SK-N-SH (cell line): ENCODE data around the gene RPL9. TPM values are rescaled to one million over a fixed set of nuclear protein-coding genes. Genes with fewer than 3 reads are reported as not detected.
"Not testable (repeated sequence)": the region's sequence is repeated elsewhere in the genome, so short reads cannot be mapped to it uniquely, and the experiment has no call there.

Source experiments
- CTCF ChIA-PET: fragments of 300-600, 350-600 bp; formaldehyde crosslinking; extraction: SDS; loops from one replicate; lab custom pipeline; 2021; lab: Yijun Ruan, JAX
- POLR2A ChIA-PET: fragments of 350-600 bp; sonication (Branson Sonifier 250); formaldehyde crosslinking; extraction: SDS; loops from one replicate; lab custom pipeline; 2020; ENCODE audit warnings: antibody characterized with exemption, inconsistent platforms; lab: Yijun Ruan, JAX
- DNase-seq: peaks from one replicate; pipeline ENCODE4 v3.0.0; 2012
- H2AFZ ChIP-seq: fragments of 200-600 bp; sonication (generic); 2 replicates; pipeline ENCODE4 v1.8.1; 2016; ENCODE audit warnings: antibody characterized with exemption, mild to moderate bottlenecking, low read depth
- H3F3A ChIP-seq: fragments of 200-600 bp; sonication (generic); replicated peaks from 2 replicates; pipeline ENCODE3; 2016; ENCODE audit warnings: antibody characterized with exemption, mild to moderate bottlenecking; ENCODE audit not compliant: insufficient read depth
- H3K27ac ChIP-seq, 2 experiments: fragments of 200-500 bp in 1 of 2; fragments of 200-600 bp in 1 of 2; sonication (Bioruptor generic) in 1 of 2; sonication (generic), shearing (Covaris generic) in 1 of 2; 2 replicates each; pipeline versions ENCODE4 v1.5.1 to v1.6.1; 2014 to 2016; ENCODE audit warnings: low read depth in 2 of 2, inconsistent platforms in 1 of 2, low read length in 1 of 2, mild to moderate bottlenecking in 1 of 2, mixed read lengths in 1 of 2
- H3K27me3 ChIP-seq: fragments of 200-600 bp; sonication (generic), shearing (Covaris generic); 2 replicates; pipeline ENCODE4 v1.6.1; 2016; ENCODE audit warnings: mixed run types; ENCODE audit not compliant: insufficient read depth
- H3K36me3 ChIP-seq, 2 experiments: fragments of 200-500 bp in 1 of 2; fragments of 200-600 bp in 1 of 2; sonication (Bioruptor generic) in 1 of 2; sonication (generic) in 1 of 2; replicated peaks in 1 of 2; 2 replicates each; pipeline versions ENCODE3 to v1.5.1; 2014 to 2016; ENCODE audit warnings: low read length in 1 of 2, mild to moderate bottlenecking in 1 of 2; ENCODE audit not compliant: insufficient read depth in 2 of 2, control insufficient read depth in 1 of 2
- H3K4me1 ChIP-seq, 2 experiments: fragments of 200-500 bp in 1 of 2; fragments of 200-600 bp in 1 of 2; sonication (Bioruptor generic) in 1 of 2; sonication (generic), shearing (Covaris generic) in 1 of 2; 2 replicates each; pipeline versions ENCODE4 v1.5.1 to v1.6.1; 2014 to 2016; ENCODE audit warnings: low read depth in 1 of 2, low read length in 1 of 2, mixed run types in 1 of 2; ENCODE audit not compliant: insufficient read depth in 2 of 2, control insufficient read depth in 1 of 2
- H3K4me2 ChIP-seq: fragments of 200-600 bp; sonication (generic), shearing (Covaris generic); 2 replicates; pipeline ENCODE4 v1.6.1; 2017; ENCODE audit warnings: mixed run types
- H3K4me3 ChIP-seq, 2 experiments: fragments of 200-500 bp in 1 of 2; fragments of 200-600 bp in 1 of 2; sonication (Bioruptor generic) in 1 of 2; sonication (generic), shearing (Covaris generic) in 1 of 2; 2 replicates each; pipeline versions ENCODE4 v1.5.1 to v1.8.1; 2014 to 2016; ENCODE audit warnings: low read depth in 2 of 2, inconsistent platforms in 1 of 2, low read length in 1 of 2, mild to moderate bottlenecking in 1 of 2, mixed read lengths in 1 of 2, moderate library complexity in 1 of 2
- H3K79me2 ChIP-seq: fragments of 200-600 bp; sonication (generic); 2 replicates; pipeline ENCODE4 v1.8.1; 2017; ENCODE audit warnings: mild to moderate bottlenecking; ENCODE audit not compliant: insufficient read depth
- H3K9ac ChIP-seq: fragments of 200-600 bp; sonication (generic); 2 replicates; pipeline ENCODE4 v1.6.1; 2017; ENCODE audit warnings: mixed run types
- H3K9me2 ChIP-seq: fragments of 200-600 bp; sonication (generic); 2 replicates; pipeline ENCODE4 v1.6.1; 2017; ENCODE audit warnings: mixed run types
- H3K9me3 ChIP-seq: fragments of 200-600 bp; sonication (generic); 2 replicates; pipeline ENCODE4 v1.6.1; 2017; ENCODE audit warnings: mixed run types, mild to moderate bottlenecking, moderate library complexity
- H4K20me1 ChIP-seq: fragments of 200-600 bp; sonication (generic); 2 replicates; pipeline ENCODE4 v1.6.1; 2017; ENCODE audit warnings: mild to moderate bottlenecking, mixed run types; ENCODE audit not compliant: insufficient read depth
- JUND ChIP-seq: IDR thresholded peaks from 2 replicates; pipeline ENCODE4 v1.4.0; 2012
- MEF2A ChIP-seq: IDR thresholded peaks from 2 replicates; pipeline ENCODE4 v1.4.0; 2012; ENCODE audit warnings: low read depth, borderline replicate concordance
- RCOR1 ChIP-seq: fragments of 150-350 bp; IDR thresholded peaks from 2 replicates; pipeline ENCODE4 v1.6.1; 2017; ENCODE audit warnings: antibody characterized with exemption, low read length
- TCF12 ChIP-seq: IDR thresholded peaks from 2 replicates; pipeline ENCODE4 v1.4.0; 2012
- WGBS: methylation state at CpG from one replicate; pipeline ENCODE4 v1.1.6; 2017; ENCODE audit warnings: low lambda C conversion rate; 5-methylcytosine and 5-hydroxymethylcytosine counted together
- polyA plus RNA-seq, 3 experiments: library from polyadenylated mRNA; depleted of rRNA; stranded (reverse); fragments of >200 nt; gene quantifications; 2 replicates each; pipeline ENCODE4 v1.2.3, GENCODE V29; 2012
- TF ChIP-seq, protein P1 (sequence below): fragments of 150-350 bp; IDR thresholded peaks from 2 replicates; pipeline ENCODE4 v1.6.1; 2017; ENCODE audit warnings: antibody characterized with exemption, low read length, low read depth, borderline replicate concordance

RPL9 gene
- polyA plus RNA-seq, 1 of the 3 experiments (the other 2 are of a cell fraction): 1,564 TPM

DNA sequence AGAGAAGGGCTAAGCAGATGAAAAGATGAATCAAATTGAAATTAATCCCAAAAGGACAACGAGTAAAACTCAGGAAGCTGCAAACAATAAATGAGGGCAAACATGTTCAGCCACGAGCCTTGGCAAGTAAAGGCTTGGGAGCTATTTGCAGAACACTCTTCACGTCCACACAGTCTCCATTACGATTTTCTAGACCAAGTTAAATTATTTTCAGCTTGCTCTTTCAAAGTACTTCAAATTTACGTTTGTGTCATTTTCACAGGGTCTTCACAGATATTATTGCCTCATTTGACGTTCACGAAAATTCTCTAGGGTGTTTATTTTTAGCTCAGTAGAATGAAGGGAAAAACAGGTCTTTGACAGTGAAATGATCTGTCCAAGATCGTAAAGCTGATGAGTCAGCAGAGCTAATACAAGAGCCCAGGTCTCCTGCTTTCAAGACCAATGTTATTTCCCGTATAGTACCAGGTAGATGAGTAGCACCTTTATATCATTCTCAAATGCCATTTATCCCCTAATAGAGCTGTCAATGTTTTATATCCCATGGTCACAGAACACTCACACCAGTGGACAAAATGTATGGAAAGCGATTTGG lies 31.1 kb downstream of the RPL9 start (continued):
- TF ChIP-seq, protein P1, sequence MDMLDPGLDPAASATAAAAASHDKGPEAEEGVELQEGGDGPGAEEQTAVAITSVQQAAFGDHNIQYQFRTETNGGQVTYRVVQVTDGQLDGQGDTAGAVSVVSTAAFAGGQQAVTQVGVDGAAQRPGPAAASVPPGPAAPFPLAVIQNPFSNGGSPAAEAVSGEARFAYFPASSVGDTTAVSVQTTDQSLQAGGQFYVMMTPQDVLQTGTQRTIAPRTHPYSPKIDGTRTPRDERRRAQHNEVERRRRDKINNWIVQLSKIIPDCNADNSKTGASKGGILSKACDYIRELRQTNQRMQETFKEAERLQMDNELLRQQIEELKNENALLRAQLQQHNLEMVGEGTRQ: no peak
- no peak for TF ChIP-seq MEF2A

DNA sequence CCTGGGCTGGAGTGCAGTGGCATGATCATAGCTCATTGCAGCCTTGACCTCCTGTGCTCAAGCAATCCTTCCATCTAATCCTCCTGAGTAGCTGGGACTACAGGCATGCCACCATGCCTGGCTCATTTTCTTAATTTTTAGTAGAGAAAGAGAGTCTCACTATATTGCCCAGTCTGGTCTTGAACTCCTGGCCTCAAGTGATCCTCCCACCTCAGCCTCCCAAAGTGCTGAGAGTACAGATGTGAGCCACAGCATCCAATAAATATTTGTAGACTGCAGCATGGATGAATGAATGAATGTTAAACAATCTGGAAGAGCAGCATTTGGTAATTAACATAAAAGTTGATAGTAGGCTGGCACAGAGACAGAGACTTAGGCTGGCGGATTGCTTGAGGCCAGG lies 32.0 kb downstream of the RPL9 start:
- no peaks in the 10 kb centered on the region for H3K9me2 ChIP-seq
- H3K79me2 ChIP-seq: no peaks in the 10 kb centered on the region
- ChIA-PET CTCF (interaction anchor here (0.6 to 1.4 kb wide), 3 partner anchors 9 to 83 kb away, joined by 3 to 5 read pairs (median 4); no protein-coding TSS in a partner anchor), POLR2A (no interaction called here)
- no peak overlapping the region for H3K4me3 ChIP-seq
- no peak overlapping the region for H3K27ac ChIP-seq
- no peaks in the 10 kb centered on the region for H3K27me3 ChIP-seq
- DNase-seq: no peak
- no peaks in the 10 kb centered on the region for H4K20me1 ChIP-seq
- H3K4me1 ChIP-seq: no peaks in the 10 kb centered on the region
- H2AFZ ChIP-seq: no peak overlapping the region
- TF ChIP-seq JUND (no peak), MEF2A (no peak)
- no peaks in the 10 kb centered on the region for H3K36me3 ChIP-seq
- no peaks in the 10 kb centered on the region for H3F3A ChIP-seq
- no peak overlapping the region for H3K4me2 ChIP-seq
- WGBS: 90% methylated on average over 1 of the region's 1 CpG
- H3K9ac ChIP-seq: no peak overlapping the region
- H3K9me3 ChIP-seq: no peaks in the 10 kb centered on the region

DNA sequence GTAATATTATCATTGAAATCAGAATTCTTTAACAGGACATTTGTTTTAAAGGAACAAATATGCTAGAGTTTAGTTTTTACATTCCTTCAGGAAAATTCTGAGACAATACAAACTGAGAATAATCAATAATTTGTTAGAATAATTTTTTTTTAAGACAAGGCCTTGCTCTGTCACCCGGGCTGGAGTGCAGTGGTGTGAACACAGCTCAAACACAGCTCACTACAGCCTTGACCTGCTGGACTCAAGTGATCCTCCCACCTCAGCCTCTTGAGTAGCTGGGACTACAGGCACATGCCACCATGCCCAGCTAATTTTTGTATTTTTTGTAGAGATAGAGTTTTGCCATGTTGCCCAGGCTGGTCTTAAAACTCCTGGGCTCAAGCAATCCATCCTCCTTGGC lies 33.4 kb downstream of the RPL9 start:
- H2AFZ ChIP-seq, H3K27me3 ChIP-seq, POLR2A ChIA-PET, H3K9ac ChIP-seq, H3K27ac ChIP-seq, H3K36me3 ChIP-seq, DNase-seq, H3K9me3 ChIP-seq, CTCF ChIA-PET, H3K79me2 ChIP-seq, H3K4me1 ChIP-seq, H3K4me2 ChIP-seq, H3F3A ChIP-seq, H3K4me3 ChIP-seq, H3K9me2 ChIP-seq, H4K20me1 ChIP-seq: not testable (repeated sequence)
- 83% methylated on average over 1 of the region's 1 CpG for WGBS

DNA sequence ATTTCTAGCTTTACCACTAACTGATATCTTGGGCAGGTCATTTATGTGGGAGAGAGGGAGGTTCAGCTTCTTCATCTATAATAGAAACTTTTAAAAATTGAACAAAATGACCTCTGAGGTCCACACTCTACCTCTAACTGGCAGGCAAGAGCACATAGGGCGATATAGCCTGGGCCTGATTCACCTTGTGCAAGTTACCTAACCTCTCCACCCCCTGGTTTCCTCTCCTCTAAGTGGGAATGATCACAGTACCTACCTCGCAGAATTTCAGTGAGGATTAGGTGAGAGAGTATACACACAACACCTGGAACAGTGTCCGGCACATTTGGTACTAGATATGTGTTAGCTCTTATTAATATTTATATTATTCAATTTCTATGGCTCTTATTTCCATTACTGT lies 36.5 kb downstream of the RPL9 start:
- Histone ChIP-seq H3K36me3 (no peaks in the 10 kb centered on the region), H3K4me1 (no peaks in the 10 kb centered on the region), H3K9me3 (no peaks in the 10 kb centered on the region), H2AFZ (no peak overlapping the region), H3K9ac (no peak overlapping the region), H3K4me3 (no peak overlapping the region), H3K9me2 (no peaks in the 10 kb centered on the region), H4K20me1 (no peaks in the 10 kb centered on the region), H3K27ac (no peak overlapping the region), H3F3A (no peaks in the 10 kb centered on the region), H3K27me3 (no peaks in the 10 kb centered on the region), H3K4me2 (no peak overlapping the region), H3K79me2 (no peaks in the 10 kb centered on the region)
- CTCF ChIA-PET: interaction anchor here (1.4 kb wide), 1 partner anchor 20 kb away, joined by 3 read pairs; no protein-coding TSS in a partner anchor
- no peak for DNase-seq
- WGBS: 74% methylated on average over 3 of the region's 3 CpGs
- POLR2A ChIA-PET: no interaction called here
- TF ChIP-seq TCF12 (no peak), RCOR1 (no peak)
